GM12891 (cell line): ENCODE results near the gene TRIM52.

Source experiments
- PAX5 ChIP-seq: IDR thresholded peaks from 2 replicates; pipeline ENCODE4 v1.6.1; 2011; ENCODE audit warnings: low read length, moderate library complexity, mild to moderate bottlenecking; ENCODE audit not compliant: insufficient read depth, severe bottlenecking
- POLR2A ChIP-seq: IDR thresholded peaks from 2 replicates; pipeline ENCODE4 v1.6.1; 2011; ENCODE audit warnings: low read depth, low read length, control low read depth
- POLR2AphosphoS5 ChIP-seq: IDR thresholded peaks from 2 replicates; pipeline ENCODE4 v1.6.1; 2011; ENCODE audit warnings: low read depth, low read length, control low read depth
- SPI1 ChIP-seq: IDR thresholded peaks from 2 replicates; pipeline ENCODE4 v1.6.1; 2011; ENCODE audit warnings: low read depth, low read length, control low read depth
- TAF1 ChIP-seq: IDR thresholded peaks from 2 replicates; pipeline ENCODE4 v1.6.1; 2011; ENCODE audit warnings: low read depth, low read length, control low read depth

DNA sequence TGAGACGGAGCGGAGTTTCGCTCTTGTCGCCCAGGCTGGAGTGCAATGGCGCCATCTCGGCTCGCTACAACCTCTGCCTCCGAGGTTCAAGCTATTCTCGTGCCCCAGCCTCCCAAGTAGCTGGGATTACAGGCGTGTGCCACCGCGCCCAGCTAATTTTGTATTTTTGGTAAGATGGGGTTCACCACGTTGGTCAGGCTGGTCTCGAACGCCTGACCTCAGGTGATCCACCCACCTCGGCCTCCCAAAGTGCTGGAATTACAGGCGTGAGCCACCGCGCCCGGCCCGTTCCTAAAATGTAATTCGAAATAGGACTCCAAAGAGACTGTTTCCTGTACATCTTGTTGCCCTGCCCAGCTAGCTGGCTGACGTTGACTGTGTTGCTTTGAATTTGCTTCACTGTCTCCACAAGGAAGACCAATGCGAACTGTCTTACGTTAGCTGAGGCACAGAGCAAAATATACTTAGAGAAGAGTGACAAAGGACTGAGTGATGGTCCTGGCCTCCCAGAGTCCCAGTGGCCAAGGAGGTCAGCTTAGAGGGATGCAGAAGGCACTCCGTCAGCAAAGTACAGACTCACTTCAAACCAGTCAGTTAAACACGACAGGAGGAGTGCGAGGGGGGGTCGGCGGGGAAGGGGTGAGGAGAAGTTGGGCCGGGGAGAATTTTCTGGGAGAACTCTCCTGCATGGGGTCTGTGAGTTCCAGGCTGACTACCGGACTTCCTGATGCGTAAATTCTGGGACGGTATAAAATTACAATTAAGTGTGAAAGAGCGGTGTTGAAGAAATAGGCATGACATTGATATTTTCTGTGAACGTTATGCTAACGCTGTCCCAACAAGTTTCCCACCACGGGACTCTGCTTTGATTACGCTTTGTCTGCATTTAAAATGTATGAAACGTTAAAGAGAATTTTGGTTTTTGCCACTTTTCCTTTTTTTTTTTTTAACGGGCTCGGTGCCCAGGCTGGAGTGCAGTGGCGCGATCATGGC lies 44.6 kb downstream of the TRIM52 start:
- TF ChIP-seq POLR2AphosphoS5 (no peak), TAF1 (no peak), POLR2A (no peak), SPI1 (no peak), PAX5 (no peak)
